DMS153 treated with DMSO at 0.1 percent for 48 hours (cell line): ENCODE results near the gene INTS1.

ENCODE experiments used
- DNase-seq: peaks from one replicate; lab custom pipeline; 2025; ENCODE audit not compliant: unreplicated experiment; lab: John Stamatoyannopoulos, UW

The INTS1 gene, protein sequence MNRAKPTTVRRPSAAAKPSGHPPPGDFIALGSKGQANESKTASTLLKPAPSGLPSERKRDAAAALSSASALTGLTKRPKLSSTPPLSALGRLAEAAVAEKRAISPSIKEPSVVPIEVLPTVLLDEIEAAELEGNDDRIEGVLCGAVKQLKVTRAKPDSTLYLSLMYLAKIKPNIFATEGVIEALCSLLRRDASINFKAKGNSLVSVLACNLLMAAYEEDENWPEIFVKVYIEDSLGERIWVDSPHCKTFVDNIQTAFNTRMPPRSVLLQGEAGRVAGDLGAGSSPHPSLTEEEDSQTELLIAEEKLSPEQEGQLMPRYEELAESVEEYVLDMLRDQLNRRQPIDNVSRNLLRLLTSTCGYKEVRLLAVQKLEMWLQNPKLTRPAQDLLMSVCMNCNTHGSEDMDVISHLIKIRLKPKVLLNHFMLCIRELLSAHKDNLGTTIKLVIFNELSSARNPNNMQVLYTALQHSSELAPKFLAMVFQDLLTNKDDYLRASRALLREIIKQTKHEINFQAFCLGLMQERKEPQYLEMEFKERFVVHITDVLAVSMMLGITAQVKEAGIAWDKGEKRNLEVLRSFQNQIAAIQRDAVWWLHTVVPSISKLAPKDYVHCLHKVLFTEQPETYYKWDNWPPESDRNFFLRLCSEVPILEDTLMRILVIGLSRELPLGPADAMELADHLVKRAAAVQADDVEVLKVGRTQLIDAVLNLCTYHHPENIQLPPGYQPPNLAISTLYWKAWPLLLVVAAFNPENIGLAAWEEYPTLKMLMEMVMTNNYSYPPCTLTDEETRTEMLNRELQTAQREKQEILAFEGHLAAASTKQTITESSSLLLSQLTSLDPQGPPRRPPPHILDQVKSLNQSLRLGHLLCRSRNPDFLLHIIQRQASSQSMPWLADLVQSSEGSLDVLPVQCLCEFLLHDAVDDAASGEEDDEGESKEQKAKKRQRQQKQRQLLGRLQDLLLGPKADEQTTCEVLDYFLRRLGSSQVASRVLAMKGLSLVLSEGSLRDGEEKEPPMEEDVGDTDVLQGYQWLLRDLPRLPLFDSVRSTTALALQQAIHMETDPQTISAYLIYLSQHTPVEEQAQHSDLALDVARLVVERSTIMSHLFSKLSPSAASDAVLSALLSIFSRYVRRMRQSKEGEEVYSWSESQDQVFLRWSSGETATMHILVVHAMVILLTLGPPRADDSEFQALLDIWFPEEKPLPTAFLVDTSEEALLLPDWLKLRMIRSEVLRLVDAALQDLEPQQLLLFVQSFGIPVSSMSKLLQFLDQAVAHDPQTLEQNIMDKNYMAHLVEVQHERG (N-terminal part only)

DNA sequence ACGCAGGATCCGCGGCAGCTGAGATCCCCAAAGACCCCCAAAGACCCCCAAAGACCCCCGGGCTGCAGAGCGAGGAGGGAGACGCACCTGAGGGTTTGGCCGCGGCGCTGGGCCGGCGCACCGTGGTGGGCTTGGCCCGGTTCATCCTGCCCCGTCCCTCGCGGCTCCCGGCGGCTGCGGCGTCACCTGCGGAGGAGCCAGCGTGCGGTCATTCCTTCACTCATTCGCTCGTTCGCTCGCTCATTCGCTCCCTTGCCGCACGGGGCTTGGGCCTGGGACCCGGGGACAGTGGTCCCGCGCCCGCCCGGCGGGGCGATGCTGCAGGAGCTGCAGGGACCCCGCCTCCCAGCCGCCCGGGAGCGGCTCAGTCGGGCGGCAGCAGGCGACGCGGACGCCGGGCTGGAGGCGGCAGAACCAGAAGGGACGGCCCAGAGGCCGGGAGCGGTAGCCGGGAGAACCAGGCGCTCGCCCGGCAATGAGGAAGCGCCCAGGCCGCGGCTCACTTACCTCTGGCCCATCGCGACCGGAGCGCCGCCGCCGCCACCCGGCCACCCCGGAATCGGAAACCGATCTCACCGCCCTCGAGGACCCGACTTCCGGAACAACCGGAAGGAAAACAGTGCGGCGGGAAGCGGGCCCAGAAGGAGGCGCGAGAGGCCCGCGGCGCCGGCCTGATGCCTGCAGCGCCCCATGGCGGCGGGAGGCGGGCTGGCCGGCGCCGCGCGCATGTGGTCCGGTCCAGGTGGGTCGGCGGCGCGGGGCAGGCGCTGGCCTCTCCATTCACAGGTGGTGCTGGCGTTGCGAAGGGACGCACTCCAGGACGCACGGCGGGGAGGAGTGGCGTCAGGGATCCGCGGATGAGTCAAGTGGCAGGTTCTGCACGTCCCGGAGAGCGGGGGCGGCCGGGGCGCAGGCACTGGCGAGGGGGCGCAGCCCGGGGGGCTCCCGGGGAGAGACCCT, at the start of gene INTS1:
Gene INTS1, minus strand, starts transcription at position 574 of the 960 bp plus-strand sequence. Its CDS starts 429 bp downstream, at position 145.
- DNase-seq, result peak; percentile 96

DNA sequence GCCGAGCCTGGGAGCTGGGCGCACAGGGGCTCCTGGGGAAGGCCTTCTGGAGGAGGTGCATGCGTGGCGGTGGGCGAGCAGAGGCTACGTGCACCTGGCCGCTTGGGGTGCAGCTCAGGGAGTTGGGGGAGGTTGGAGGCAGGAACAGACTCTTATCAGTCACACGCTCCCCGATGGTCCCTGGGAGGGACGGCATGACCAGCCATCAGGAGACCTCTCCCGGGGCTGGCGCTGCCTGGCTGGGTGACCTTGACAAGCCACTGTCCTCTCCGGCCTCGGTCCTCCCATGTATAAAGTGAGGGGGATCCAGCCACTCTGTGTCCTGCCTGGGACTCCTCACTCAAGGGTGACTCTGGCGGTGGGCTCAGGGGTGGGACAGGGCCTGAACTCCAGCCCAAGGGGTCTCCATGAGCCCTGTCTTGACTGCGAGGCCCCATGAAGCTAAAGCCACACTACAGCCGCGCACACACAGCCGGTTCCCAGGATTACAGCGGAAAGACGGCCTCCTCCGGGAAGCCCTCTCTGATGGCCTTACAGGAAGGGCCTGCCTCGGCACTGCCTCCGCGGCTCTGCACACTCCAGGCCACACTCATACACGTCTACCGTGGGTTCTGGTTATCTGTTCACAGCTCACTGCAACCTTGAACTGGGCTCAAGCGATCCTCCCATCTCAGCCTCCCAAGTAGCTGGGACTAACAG, 49.5 kb upstream of the INTS1 start:
- DNase-seq, result no peak

DNA sequence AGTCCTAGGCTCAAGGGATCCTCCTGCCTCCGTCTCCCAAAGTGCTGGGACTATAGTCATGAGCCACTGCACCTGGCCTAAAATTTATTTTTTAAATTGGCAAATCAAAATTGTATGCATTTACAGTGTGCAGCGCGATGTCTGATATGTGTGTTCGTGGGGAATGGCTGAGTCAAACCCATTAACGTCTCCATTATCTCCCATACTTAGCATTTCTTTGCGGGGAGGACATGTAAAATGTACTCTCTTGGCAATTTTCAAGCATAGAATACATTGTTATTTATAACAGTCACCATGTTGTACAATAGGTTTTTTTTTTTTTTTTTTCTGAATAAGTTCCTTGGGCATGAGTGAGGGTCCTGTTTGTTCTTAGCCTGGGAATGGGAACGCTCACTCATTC, 48.0 kb upstream of the INTS1 start:
- no peak for DNase-seq

DNA sequence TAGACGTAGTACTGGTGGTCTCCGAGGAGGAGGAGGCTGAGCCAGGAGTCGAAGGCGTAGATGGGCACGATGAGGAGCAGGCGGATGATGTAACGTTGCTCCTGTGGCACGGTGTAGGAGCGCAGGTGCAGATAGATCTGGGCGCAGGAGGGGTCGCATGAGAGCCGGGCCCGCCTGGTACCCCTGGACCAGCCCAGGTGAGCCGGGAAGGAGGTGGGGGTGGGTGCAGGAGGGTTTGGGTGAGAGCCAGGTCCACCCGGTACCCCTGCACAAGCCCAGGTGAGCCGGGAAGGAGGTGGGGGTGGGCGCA, 46.6 kb upstream of the INTS1 start:
- DNase-seq, result no peak

DNA sequence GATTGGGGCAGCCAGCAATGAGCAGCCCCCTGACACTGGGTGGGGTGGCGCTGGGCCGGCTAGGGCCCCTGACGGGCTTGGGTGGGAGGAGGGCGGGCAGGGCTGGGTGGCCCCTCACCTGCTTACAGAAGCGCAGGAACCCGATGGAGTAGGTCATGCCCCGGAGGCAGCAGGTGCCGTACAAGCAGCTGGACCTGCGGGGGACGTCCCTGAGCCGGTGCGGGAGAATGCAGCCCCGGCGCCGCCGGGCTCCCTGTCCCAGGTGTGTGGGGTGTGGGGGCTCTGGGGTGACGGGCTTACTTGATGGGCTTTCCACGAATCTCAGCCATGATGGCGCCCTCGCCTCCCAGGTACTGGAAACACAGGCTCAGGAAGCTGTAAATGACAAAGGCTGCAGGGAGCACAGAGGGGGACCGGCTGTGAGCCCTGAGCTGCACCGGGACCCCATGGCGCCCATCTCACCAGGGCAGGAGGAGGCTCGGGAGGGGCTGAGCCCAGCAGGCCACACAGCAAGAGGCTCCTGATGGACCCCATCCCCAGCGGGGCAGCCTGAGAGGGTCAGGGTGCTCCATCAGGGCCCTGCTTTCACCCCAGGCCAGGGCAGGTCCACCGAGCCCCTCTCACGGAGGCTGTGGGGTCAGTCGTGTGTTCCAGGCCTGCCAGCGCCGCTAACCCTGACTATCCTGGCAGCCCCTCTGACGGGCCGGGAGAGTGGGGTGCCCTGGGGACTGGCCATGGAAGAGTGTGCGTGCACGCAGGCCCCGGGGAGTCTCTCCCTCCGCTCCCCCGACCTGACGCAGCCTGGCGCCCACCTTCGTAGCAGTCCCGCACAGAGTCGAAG, 46.0 kb upstream of the INTS1 start:
- DNase-seq, result no peak

DNA sequence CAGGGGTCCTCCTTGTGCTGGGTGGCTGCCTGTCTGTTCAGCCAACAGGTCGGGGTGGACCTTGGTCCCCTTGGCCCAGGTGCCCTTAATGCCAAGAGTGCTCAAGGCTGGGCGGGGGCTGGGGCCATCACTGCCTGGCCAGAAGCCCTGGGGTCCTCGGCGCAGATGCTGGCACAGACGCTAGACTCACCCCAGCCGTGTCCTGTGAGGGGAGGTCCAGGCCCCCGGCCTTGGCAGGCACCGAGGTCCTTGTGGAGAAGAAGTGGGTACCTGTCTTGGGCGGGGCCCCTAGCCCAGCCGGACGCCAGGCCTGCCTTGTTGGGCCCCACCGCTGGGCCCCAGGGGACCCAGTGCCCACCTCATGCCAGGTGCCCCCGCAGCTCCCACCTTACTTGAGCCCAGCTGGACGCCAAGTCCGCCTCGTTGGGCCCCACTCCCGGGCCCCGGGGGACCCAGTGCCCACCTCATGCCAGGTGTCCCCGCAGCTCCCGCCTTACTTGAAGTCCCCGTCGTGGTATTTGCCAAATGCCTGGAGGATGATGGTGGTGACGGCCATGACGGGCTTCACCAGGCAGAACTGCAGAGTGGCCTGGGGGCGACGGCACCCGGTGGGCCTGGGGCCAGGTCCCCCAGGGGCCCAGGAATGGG, 45.3 kb upstream of the INTS1 start:
- DNase-seq, result no peak

DNA sequence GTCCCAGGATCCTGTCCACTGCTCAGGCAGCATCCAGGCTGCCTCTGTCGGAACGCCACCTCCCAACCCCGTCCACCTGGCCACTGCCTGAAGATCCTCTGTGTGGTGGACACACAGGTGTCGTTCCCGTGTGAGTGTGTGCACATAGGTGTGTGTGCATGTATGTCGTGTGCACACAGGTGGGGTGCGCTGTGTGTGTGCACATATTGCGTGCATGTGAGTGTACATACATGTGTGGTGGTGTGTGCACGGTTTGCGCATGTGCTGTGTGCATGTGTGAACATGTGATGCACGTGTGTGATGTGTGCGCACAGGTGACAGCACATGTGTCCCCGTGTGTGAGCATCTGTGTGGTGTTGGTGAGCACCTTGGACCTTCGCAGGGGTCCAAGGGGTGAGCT, 44.8 kb upstream of the INTS1 start:
- DNase-seq, result no peak

DNA sequence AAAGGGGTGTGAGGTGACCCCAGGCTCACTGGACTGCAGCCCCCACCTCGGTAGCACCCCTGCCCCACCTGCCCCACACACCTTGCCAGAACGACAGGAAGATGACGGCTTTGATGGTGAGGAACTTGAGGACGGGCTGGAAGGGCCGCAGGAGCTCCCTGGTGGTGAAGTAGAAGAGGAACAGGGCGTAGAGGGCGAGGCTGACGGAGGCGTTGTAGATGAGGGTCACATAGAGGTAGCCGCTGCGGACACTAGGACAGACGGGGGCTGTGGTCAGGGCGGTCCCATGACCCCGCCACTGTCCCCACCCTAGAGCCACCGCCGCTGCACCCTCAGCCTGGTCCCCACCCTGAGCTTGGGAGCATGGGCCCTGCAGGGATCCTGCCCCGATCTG, 44.2 kb upstream of the INTS1 start:
- DNase-seq, result no peak

DNA sequence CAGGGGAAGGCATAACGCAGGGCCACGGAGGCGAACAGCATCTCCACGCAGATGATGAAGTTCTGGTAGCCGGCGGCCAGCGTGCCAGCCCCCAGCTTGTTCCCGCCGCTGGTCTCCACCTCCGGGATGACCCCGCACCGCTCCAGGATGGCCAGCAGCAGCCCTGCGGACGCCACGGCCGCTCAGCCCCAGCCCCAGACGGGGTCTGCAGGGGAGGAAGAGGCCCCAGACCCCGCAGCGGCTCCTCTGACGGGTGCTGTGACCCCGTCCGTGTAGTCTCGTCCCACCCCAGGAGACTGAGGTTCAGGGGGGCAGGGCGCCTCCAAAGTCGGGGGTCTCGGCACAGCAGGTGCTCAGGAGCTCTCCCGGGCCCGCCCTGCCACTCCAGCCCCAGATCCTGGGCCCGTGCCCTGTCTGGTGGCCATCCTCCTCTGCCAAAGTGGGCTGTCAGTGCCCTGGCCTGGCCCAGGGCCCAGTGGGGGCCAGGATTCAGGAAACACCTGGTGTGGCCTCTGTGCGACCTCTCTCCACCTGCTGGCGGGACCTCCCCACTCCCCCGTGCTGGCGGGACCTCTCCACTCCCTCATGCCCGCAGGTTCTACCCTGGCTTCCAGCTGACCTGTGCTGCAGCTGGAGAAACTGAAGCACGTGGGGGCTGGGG, 43.7 kb upstream of the INTS1 start:
- DNase-seq, result no peak

DNA sequence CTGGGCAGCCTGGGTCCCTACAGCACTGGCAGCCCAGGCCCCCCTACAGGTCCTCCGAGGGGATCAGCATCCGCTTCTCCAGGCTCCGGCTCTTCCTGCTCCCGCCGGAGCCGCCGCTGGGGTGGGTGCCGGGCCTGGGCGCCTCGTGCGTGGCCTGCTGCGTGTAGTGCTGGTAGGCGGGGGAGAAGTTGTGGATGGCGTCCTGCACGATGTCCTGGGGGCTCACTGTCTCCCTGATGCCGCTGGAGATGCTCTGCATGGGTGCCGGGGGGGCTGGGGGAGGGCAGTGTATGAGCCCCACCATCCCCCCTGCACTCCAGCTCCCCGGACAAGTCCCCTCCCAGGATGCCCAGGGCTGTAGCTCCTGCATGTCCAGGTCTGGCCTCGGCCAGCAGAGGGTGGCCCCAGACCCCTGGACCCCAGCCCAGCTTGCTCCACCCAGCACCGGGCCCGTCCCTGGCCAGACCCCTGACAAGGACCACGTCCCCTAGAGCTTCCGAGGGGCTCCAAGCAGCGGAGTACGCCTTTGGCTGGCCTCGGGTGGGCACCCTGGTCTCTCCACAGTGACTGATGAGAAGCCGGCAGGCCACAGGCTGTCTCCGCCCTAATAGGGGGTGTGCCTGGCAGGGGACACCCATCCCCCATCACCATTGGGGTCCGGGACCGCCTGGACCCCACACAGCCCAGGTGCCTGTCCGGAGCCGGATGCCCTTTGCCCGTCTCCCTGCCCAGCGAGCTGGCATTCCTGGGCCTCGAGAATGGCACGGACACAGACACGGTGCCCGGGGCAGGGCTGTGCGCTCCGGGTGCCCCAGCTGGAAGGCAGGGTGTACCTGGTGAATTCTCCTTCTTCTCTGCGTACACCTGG, 43.0 kb upstream of the INTS1 start:
- no peak for DNase-seq

DNA sequence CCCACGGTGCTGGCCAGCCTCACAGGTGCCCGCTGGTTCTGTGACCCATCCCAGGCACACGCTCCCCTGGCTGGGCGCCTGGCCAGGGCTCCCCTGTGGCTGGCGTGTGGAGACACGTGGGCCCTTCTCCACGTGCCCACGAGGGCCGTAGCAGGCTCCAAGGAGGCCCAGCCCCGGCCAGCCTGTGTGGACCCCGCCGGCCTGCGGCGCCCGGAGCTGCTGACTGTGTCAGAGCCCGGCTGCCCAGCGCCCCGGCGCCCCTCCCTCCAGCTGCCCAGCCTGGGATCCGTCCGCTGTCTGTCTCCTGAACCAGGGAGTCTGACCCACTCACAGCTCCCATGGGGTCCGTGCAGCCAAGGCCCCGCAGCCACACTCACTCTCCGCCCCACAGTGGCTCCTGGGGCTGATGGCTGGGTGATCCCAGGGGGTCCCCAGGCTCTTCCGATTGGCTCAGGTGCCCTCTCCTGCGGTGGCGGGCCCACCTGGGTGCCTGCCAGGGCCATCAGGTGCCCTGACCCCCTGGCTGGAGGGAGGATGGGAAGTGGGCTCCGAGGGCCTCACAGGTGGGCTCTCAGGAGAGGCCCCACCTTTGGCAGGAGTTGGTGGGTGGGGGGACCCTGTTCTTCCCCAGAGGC, 42.2 kb upstream of the INTS1 start:
- no peak for DNase-seq

DNA sequence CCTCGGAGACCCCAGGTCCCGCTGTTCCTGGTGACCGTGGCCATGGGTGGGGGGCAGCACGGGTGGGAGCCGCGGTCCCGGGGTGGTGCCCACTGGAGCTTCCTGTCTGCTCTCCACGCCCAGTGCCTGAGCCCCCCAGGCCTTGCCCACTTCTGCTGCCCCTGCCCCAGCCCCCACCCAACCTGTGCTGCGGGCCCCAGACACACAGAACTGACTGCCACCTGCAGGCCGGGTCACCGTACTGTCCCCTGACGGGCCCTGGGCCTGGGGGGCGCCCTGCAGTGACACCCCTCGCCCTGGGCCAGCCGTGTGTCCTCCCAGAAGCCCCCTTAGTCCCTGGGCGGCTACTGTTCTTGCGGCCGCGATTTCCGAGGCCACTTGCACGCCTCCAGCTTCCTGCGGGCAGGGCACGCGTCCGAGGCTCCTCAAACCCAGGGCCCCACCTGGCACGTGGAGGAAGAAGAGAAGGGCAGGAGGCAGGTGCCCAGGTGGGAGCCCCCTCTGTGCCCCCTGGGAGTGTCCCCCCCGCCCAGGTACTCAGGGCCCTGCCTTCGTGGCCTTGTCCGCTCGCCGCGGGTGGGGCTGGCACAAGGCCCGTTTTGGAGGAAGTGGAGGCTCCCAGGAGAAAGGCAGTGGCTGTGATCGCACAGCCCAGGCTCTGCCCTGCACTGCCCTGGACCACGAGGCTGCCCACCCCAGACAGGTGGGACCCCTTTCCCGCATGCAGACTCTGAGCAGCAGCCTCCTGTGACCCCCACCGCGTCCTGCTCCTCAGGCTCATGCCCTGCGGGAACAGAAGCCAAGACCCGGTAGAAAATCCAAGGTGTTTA, 41.4 kb upstream of the INTS1 start:
- no peak for DNase-seq

DNA sequence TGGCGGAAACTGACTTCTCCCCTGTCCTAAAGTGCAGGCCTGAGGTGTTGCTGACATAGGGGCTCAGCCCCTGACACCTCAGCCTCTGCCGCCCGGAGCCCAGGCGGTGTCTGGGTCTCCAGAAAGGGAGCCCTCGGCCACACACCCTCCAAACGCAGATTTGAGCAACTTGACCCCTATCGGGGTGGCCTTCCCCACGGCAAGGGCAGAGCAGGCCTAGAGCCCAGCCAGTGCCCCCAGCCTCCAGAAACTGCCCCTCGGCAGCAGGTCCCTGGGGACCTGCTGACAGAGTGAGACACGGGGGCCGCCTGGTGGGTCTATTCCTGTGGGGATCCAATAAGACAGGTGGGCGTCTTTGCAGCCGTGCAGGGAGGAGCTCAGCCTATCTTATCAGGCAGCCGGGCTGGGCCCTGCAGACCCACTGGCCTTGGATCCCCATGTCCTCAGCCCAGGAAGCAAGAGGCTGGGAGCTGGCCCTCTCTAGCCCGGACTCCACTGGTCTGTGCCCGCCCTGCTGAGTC, 40.8 kb upstream of the INTS1 start:
- no peak for DNase-seq

DNA sequence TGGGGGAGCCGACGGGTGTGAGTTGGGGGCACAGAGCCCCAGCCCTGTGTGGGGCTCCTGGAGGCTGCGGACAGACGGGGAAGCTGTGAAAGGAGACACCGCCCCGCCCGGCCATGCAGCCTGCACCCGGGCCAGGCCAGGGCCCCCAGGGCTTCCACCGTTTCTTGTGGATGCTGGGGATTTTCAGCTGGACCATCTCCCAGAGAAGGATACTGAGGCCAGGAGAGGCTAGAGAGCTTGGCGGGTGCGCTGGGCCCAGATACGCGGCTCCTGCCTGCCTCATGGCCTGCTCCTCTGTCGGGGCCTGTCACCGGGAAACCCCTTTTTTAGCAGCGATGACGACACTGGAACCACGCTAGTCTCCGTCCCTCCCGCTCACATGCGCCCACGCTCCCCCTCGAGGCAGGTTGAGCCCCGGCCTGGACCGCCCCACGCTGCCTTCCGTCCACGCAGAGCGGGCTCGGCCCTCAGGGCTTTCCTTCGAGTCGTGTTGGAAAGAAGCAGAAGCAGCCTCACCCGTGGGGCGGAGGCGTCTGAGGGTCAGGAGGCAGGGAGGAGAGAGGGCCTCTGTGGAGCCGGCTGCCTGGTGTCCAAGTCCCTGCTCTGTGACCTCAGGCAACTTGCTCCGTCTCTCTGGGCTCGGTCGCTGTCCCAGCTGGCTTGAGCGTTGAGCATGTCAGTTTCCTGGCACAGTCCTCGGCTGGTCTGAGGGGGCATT, 40.1 kb upstream of the INTS1 start:
- no peak for DNase-seq

DNA sequence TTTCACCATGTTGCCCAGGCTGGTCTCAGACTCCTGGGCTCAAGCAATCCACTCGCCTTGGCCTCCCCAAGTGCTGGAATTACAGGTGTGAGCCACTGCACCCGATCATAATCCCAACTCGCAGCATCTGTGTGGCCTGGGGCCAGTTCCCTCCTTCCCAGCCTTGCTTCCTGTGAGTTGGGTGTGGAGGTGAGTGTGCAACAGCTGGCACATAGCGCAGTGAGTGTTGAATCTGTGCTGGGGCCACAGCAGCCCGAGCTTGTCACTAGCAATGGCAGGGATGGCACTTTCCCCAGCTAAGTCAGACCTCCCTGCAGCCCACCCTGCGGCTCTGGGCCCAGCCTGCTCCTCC, 39.6 kb upstream of the INTS1 start:
- DNase-seq, result no peak
